ENCODE data around the gene HSD17B11. TPM values are rescaled to one million over a fixed set of nuclear protein-coding genes. Genes with fewer than 3 reads are reported as not detected.

Gene HSD17B11
- total RNA-seq, 2 donors from 2014 or later: 18.3 to 22.7 TPM

DNA sequence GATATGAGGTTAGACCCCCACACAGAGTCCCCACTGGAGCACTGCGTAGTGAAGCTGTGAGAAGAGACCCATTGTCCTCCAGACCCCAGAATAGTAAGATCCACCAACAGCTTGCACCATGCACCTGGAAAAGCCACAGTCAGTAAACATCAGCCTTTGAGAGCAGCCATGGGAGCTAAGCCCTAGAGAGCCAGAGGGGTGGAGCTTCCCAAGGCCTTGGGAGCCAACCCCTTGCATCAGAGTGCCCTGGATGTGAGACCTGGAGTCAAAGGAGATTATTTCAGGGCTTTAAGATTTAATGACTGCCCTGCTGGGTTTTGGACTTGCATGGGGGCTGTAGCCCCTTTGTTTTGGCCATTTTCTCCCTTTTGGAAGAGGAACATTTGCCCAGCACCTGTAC is 104.0 kb downstream of the HSD17B11 start:
- TF ChIP-seq, protein P1, sequence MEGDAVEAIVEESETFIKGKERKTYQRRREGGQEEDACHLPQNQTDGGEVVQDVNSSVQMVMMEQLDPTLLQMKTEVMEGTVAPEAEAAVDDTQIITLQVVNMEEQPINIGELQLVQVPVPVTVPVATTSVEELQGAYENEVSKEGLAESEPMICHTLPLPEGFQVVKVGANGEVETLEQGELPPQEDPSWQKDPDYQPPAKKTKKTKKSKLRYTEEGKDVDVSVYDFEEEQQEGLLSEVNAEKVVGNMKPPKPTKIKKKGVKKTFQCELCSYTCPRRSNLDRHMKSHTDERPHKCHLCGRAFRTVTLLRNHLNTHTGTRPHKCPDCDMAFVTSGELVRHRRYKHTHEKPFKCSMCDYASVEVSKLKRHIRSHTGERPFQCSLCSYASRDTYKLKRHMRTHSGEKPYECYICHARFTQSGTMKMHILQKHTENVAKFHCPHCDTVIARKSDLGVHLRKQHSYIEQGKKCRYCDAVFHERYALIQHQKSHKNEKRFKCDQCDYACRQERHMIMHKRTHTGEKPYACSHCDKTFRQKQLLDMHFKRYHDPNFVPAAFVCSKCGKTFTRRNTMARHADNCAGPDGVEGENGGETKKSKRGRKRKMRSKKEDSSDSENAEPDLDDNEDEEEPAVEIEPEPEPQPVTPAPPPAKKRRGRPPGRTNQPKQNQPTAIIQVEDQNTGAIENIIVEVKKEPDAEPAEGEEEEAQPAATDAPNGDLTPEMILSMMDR (conservative IDR thresholded peaks at IDR 0.05): no peak
- H3K27ac Mint-ChIP-seq: no peak overlapping the region
- H3K4me3 ChIP-seq (ENCODE audit: low read length): no peak overlapping the region
- no peaks in the 10 kb centered on the region for H3K27me3 Mint-ChIP-seq (ENCODE audit: insufficient read depth)
- H3K4me1 ChIP-seq (ENCODE audit: control insufficient read depth, insufficient read depth, low read length): no peaks in the 10 kb centered on the region
- peaks cover 57% of the 10 kb centered on the region for H3K9me3 Mint-ChIP-seq
- H3K4me1 Mint-ChIP-seq: no peaks in the 10 kb centered on the region
- H3K36me3 Mint-ChIP-seq (ENCODE audit: low read depth): peaks cover 4% of the 10 kb centered on the region
- no peaks in the 10 kb centered on the region for H3K36me3 ChIP-seq (ENCODE audit: control insufficient read depth, insufficient read depth, low read length)
- no peak for DNase-seq
- H3K9me3 ChIP-seq (ENCODE audit: control insufficient read depth, low read length): peaks cover 8% of the 10 kb centered on the region
- no peaks in the 10 kb centered on the region for H3K27me3 ChIP-seq (ENCODE audit: control insufficient read depth, insufficient read depth, low read length, poor library complexity, severe bottlenecking)
- 90 to 100% methylated on average over 1 of the region's 1 CpG for WGBS, 2 experiments (ENCODE audit: insufficient coverage in 1 of 2, insufficient read length in 1 of 2)
- H3K9ac ChIP-seq (ENCODE audit: extremely low read depth, low read length, poor library complexity, severe bottlenecking): no peak overlapping the region
- no peak overlapping the region for H3K27ac ChIP-seq (ENCODE audit: low read depth, low read length)
- no peak overlapping the region for H3K4me3 Mint-ChIP-seq

Small RNA genes within 50 kb of the gene (microRNA-seq; reads per million reads assigned to microRNA genes)
- not detected for gene MIR5705 (ENCODE audit: borderline microRNAs expressed)

Other genes with a start within 250 kb of the HSD17B11 start
- 10 to 100 TPM in 1 of 2 donors, 1 to 10 TPM in 1; 4.3 to 11.2 TPM for gene KLHL8, start 170.6 kb downstream of the HSD17B11 start, total RNA-seq
- under 1 TPM in 1 of 2 donors, not detected in 1; 0.58 TPM for gene HSD17B13, start 68.3 kb downstream of the HSD17B11 start, total RNA-seq
- gene NUDT9, start 31.4 kb upstream of the HSD17B11 start, total RNA-seq: 10 to 100 TPM; 23.2 to 28.6 TPM
- gene SPARCL1, start 138.2 kb upstream of the HSD17B11 start, total RNA-seq: 1 to 10 TPM in 1 of 2 donors, under 1 TPM in 1; 0.26 to 1.0 TPM
- not detected for gene DSPP, start 217.3 kb upstream of the HSD17B11 start, total RNA-seq

All from endodermal cell (in vitro differentiated cells).